ENCODE data around the gene FBN2. TPM values are rescaled to one million over a fixed set of nuclear protein-coding genes. Genes with fewer than 3 reads are reported as not detected.
A peak's percentile ranks its signal among the peaks of the same experiment; 100 is the strongest.

The FBN2 gene
- total and polyA plus RNA-seq, 2 experiments from 2014 or later, result 725 to 2,094 TPM

DNA sequence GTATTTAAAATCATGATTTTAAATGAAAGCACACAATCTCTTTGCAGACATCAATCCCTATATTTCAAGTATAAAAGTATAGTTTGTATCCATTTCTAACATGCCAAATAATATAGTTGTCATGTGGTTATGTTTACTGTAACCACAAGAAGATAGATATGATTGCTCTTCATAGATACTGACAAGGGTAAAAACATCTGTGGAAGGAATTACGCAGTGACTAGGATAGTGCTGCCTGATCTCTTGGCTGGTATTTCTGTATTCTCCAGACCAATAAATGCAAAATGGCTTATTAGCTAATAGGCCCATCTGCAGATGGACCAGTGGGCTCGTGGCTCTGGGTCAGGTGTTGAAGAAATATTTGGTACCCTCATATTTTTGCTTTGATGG is 34.9 kb upstream of the FBN2 start:
- H3K27me3 ChIP-seq, result no peaks in the 10 kb centered on the region
- H3K27ac ChIP-seq, result no peak overlapping the region
- DNase-seq (ENCODE audit: low read depth in 1 of 2, low spot score in 1 of 2), result no peak
- H3K9me3 ChIP-seq (ENCODE audit: low read depth), result no peaks in the 10 kb centered on the region
- TF ChIP-seq CTCF (IDR thresholded peaks at IDR 0.05; ENCODE audit: low read depth, low read length), result no peak
- no peak overlapping the region for H3K4me3 ChIP-seq
- peaks cover 3% of the 10 kb centered on the region for H3K4me1 ChIP-seq (ENCODE audit: low read depth)
- H3K36me3 ChIP-seq, result no peaks in the 10 kb centered on the region

DNA sequence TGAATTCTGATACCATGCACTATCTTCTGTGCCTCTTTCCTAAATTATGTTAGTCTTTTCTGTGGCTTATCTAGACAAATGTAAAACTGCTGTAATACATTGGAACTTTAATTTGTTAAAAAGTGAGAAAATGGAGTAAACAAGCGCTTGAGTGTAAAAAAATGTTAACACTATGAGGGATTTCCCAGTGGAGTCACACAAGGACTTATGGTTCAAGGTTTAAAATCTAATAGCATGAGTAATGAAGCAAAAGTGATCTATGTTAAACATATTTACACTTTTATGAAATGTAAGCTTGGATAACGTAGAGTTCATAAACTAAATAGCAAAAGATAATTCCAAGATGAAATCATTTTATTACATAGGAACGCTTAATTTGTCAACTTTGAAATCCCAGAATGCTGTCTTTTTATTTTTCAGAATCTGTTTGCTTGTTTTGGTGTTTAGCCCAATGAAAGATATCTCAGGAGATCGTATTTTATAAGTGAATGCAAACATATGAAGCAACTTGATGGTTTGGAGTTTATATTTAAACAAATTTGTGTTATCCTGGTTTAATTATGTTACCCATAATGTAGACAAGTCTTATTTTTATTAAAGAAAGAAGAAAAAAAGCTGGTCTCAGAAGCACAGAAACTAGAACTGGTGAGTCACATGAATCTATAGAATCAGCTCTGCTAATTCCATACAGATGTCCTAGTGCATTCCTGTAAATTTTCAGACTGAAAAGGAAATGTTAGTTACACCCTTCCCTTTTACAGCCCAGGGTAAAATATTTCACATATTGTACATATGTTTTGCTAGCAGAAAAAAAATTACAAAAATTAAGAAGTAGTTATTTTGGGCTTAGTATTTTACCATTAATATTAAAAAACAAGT is 34.2 kb upstream of the FBN2 start:
- Histone ChIP-seq H3K9me3 (ENCODE audit: low read depth) (no peaks in the 10 kb centered on the region), H3K27me3 (no peaks in the 10 kb centered on the region), H3K4me1 (ENCODE audit: low read depth) (peaks cover 3% of the 10 kb centered on the region), H3K36me3 (no peaks in the 10 kb centered on the region), H3K27ac (no peak overlapping the region), H3K4me3 (no peak overlapping the region)
- TF ChIP-seq CTCF (IDR thresholded peaks at IDR 0.05; ENCODE audit: low read depth, low read length), result no peak
- DNase-seq (ENCODE audit: low read depth in 1 of 2, low spot score in 1 of 2), result peak in 1 of 2 donors; percentile 36

DNA sequence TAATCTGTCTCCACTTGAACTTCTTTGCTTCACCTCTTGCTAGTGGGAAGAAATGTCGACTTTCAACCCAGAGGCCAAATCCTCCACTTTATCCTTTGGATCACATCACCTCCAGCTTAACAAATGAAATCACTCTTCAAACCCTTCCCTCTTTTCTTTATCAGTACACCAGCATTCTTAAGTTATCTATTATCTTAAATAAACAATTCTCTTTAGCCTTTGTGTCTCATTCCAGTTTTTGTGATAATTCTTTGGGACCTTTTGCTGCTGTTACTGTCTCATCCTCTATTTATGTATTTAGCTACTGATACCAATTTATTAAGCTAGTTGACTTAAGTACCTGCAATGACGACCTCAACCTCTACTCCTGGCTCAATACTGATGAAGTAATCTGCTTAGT is 28.1 kb upstream of the FBN2 start:
- Histone ChIP-seq H3K27ac (no peak overlapping the region), H3K36me3 (no peaks in the 10 kb centered on the region), H3K9me3 (ENCODE audit: low read depth) (no peaks in the 10 kb centered on the region), H3K4me1 (ENCODE audit: low read depth) (no peaks in the 10 kb centered on the region), H3K4me3 (no peak overlapping the region), H3K27me3 (no peaks in the 10 kb centered on the region)
- no peak for DNase-seq (ENCODE audit: low read depth in 1 of 2, low spot score in 1 of 2)
- TF ChIP-seq CTCF (IDR thresholded peaks at IDR 0.05; ENCODE audit: low read depth, low read length), result no peak

GRCh38 chr5:128559300-128560297 is 21.6 kb upstream of the FBN2 start:
- no peak for DNase-seq (ENCODE audit: low read depth in 1 of 2, low spot score in 1 of 2)
- Histone ChIP-seq H3K9me3 (ENCODE audit: low read depth) (no peaks in the 10 kb centered on the region), H3K27me3 (no peaks in the 10 kb centered on the region), H3K4me1 (ENCODE audit: low read depth) (no peaks in the 10 kb centered on the region), H3K4me3 (no peak overlapping the region), H3K27ac (no peak overlapping the region), H3K36me3 (no peaks in the 10 kb centered on the region)
- no peak for TF ChIP-seq CTCF (IDR thresholded peaks at IDR 0.05; ENCODE audit: low read depth, low read length)

- no peak for DNase-seq (ENCODE audit: low read depth in 1 of 2, low spot score in 1 of 2)
- H3K36me3 ChIP-seq, result no peaks in the 10 kb centered on the region
- H3K9me3 ChIP-seq (ENCODE audit: low read depth), result no peaks in the 10 kb centered on the region
- H3K27me3 ChIP-seq, result no peaks in the 10 kb centered on the region
- TF ChIP-seq CTCF (IDR thresholded peaks at IDR 0.05; ENCODE audit: low read depth, low read length), result no peak
- no peak overlapping the region for H3K27ac ChIP-seq
- H3K4me3 ChIP-seq, result no peak overlapping the region
- H3K4me1 ChIP-seq (ENCODE audit: low read depth), result no peaks in the 10 kb centered on the region
Measured at GRCh38 chr5:128553747-128554146, 15.7 kb upstream of the FBN2 start.

All from cardiac muscle cell (in vitro differentiated cells and primary cell).